Measurements from ENCODE around the gene PCDH9.

The PCDH9 gene

GRCh38 chr13:67143544-67144115 lies 86.5 kb downstream of the PCDH9 start:
- no peak for TF ChIP-seq CTCF (IDR thresholded peaks at IDR 0.05)

GRCh38 chr13:67140006-67140405 lies 90.1 kb downstream of the PCDH9 start:
- TF ChIP-seq CTCF (IDR thresholded peaks at IDR 0.05) = no peak

- no peak for TF ChIP-seq CTCF (IDR thresholded peaks at IDR 0.05)
Observed at GRCh38 chr13:67139551-67139950, 90.6 kb downstream of the PCDH9 start.

GRCh38 chr13:67138970-67139369 lies 91.2 kb downstream of the PCDH9 start:
- no peak for TF ChIP-seq CTCF (IDR thresholded peaks at IDR 0.05)

GRCh38 chr13:67137044-67137735 lies 92.9 kb downstream of the PCDH9 start:
- TF ChIP-seq CTCF (IDR thresholded peaks at IDR 0.05) = no peak

- no peak for TF ChIP-seq CTCF (IDR thresholded peaks at IDR 0.05)
Observed at GRCh38 chr13:67136157-67136556, 94.0 kb downstream of the PCDH9 start.

GRCh38 chr13:67135356-67135755 lies 94.8 kb downstream of the PCDH9 start:
- TF ChIP-seq CTCF (IDR thresholded peaks at IDR 0.05) = no peak

Data from LNCAP (cell line).